GF-D8 (cell line): ENCODE data around the gene NSUN6.

Experiments used
- DNase-seq: peaks from one replicate; lab custom pipeline; 2025; lab: John Stamatoyannopoulos, UW

Gene NSUN6

GRCh38 chr10:18561861-18562551, 89.4 kb downstream of the NSUN6 start:
- no peak for DNase-seq

GRCh38 chr10:18557960-18558359, 93.4 kb downstream of the NSUN6 start:
- DNase-seq: no peak

GRCh38 chr10:18556522-18557147, 94.8 kb downstream of the NSUN6 start:
- no peak for DNase-seq

DNA sequence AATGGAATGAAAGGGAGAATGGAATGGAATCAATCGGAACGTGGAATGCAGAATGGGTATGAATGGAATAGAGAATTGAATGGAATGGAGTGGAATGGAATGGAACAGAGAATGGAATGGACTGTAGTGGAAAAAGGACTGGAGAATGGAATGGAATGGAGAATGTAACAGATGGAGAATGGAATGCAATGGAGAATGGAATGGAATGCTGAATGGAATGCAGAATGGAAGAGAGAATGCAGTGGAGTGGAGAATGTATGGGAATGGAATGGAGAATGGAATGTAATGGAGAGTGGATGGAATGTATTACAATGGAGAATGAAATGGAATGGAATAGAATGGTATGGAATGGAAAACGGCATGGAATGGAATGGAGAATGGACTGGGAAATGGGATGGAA, 96.9 kb downstream of the NSUN6 start:
- no peak for DNase-seq

GRCh38 chr10:18551473-18551872, 99.9 kb downstream of the NSUN6 start:
- DNase-seq: no peak

GRCh38 chr10:18549105-18549504, 102.3 kb downstream of the NSUN6 start:
- DNase-seq: no peak

DNA sequence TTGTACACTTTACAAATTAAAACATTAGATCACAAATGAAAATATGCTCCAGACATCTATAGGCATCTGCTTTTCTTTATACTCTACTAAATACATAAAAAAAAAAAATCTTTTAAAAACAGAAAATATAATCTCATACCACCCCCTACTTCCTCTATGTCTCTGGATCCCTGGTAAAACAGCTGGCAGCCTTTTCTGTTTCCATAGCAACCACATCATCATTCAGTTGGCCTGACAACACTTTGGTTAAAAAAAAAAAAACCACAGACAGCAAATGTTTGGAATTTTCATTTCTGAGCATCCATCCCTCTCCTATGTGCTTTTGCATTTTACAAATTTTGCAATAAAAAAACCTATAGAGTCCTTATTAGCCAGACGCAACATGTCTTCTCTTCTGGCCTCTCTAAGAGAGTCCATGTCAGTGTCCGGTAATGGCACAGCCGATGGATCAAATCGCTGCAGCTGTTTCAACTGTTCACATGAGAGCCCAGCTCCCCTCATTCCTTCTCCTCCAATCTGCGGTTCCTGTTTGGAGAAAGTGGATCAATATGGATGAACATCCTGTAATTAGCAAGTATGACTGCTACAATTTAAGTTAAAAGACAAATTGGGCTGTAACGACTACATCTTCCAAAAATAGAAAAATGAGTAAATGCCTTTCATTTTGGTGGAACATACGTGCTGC, 105.6 kb downstream of the NSUN6 start:
- no peak for DNase-seq

GRCh38 chr10:18542832-18543231, 108.6 kb downstream of the NSUN6 start:
- DNase-seq: no peak

- DNase-seq: no peak
Observed at GRCh38 chr10:18540195-18540594, 111.2 kb downstream of the NSUN6 start.

DNA sequence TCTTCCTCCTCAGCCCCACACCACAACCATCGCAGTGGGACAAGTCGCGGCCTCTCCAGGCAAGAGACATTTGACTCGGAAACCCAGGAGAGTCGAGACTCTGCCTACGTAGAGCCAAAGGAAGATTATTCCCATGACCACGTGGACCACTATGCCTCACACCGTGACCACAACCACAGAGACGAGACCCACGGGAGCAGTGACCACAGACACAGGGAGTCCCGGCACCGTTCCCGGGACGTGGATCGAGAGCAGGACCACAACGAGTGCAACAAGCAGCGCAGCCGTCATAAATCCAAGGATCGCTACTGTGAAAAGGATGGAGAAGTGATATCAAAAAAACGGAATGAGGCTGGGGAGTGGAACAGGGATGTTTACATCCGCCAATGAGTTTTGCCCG, 112.1 kb downstream of the NSUN6 start:
- DNase-seq: no peak

DNA sequence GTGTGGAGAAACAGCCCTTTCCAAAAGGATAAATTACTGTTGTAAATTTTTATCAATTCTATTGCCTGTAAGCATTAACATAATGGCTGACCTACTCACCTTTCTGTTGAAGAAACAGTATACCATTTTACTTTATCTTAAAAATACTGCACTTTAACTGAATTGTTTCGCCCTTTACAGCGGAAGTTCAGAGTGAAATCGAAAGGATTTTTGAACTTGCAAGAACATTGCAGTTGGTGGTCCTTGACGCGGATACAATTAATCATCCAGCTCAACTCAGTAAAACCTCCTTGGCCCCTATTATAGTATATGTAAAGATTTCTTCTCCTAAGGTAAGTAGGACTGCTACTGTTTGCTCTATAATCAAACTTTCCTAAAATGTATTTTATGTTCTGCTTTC, 117.5 kb downstream of the NSUN6 start:
- no peak for DNase-seq

GRCh38 chr10:18532881-18533535, 118.4 kb downstream of the NSUN6 start:
- no peak for DNase-seq

- DNase-seq: no peak
Observed at GRCh38 chr10:18528292-18528691, 123.1 kb downstream of the NSUN6 start.

- no peak for DNase-seq
Observed at GRCh38 chr10:18527687-18528086, 123.7 kb downstream of the NSUN6 start.

DNA sequence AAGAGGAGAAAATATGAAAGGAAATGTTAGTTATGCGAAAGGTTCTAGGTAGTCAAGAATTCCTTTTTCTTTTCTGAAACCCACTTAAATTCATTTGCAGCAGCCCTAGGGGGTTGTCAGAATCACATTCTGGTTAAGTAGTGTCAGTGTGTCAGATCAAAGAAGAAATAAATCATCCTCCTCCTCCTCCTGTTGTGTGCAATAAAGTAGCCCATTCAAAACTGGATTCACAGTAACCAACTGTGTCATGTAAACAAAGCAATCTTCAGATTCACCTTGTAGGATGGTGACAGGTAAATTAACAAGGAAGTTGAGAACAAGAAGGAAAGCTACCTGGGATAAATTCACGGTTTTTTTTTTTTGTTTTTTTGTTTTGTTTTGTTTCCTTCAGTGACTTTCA, 127.5 kb downstream of the NSUN6 start:
- no peak for DNase-seq

DNA sequence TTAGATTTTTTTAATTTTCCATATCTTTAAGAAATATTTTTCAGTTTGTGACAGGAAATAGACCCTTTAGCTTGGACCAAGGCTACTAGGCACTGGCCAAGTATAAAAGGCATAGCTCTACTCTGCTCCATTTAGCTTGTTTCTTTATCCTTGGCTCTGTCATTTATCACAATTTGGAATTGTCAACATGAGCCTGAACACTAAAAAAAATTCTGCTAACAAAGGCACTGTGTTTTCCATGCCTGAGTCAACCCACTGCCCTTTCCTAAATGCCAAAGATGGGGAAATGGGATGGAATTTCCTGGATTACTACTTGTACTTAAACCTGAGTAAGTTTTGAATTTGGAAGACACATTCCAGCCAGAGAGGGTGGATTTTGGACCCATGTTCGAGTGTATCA, 128.4 kb downstream of the NSUN6 start:
- no peak for DNase-seq

DNA sequence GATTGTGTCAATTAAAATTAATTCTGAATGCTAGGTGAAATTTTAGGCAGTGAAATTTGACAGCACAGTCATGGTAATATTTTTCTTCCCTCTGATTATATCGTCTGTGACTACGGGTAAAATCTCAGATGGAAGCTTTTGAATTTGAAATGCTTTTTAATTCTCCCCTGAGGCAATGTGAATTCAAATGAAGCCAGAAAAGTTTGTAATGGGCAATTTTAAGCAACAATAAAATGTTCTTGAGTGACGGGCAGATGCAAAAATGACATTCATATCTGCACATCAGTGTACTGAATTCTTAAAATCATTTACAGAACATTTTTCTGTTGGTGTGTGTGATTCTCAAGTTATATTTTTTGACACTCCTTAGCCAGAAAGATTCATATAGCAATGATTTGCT, 134.5 kb downstream of the NSUN6 start:
- DNase-seq: no peak

DNA sequence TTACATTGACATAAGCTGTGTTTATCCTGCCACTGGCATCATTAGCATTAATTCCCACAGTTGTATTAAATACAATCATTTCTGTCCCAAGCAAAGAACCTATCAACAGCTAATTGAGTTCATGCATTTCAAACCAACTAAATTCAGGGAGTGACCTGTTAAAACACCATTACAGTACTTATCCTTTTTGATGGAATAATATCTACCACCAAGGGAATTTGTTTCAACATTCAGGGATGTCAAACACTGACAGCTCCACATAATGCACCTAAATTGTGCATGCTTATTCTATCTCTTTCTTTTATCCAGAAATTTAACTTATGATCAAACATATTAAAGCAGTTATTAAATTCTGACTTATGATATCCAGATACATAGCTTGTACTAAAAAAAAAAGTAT, 136.8 kb downstream of the NSUN6 start:
- DNase-seq: no peak

GRCh38 chr10:18508587-18508986, 142.8 kb downstream of the NSUN6 start:
- no peak for DNase-seq

- no peak for DNase-seq
Observed at GRCh38 chr10:18505456-18506118, 145.8 kb downstream of the NSUN6 start.

DNA sequence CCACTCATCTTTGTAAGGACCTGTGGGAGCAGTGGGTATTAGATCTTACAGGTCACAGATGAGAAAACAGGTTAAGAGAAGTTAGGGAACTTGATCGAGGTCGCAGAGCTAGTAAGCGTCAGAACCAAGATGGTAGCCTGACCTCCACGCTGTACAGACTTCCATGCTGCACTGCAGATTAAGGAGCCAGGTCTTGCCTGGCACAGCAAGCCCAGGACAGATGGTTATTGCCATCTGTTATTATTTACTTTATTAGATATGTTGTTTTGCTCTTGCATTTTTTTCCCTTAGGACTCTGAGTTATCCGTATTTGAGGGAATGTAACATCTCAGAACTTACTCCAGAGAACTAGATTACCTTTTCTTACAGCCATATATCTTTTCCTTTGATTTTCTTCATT, 147.2 kb downstream of the NSUN6 start:
- no peak for DNase-seq

GRCh38 chr10:18501629-18502028, 149.8 kb downstream of the NSUN6 start:
- no peak for DNase-seq
